Naive thymus-derived CD4-positive, alpha-beta T cell (primary cell): ENCODE data around the gene GRB10. TPM values are rescaled to one million over a fixed set of nuclear protein-coding genes. Genes with fewer than 3 reads are reported as not detected.

Experiments used
- ATAC-seq: fragments of 150-1000 bp; cut with Tn5 transposase; 2 replicates; pipeline ENCODE4 v1.10.0; 2021; ENCODE audit warnings: mild to moderate bottlenecking, moderate library complexity
- CTCF ChIA-PET: fragments of 350-600 bp; sonication (Branson Sonifier 250); formaldehyde crosslinking; loops from one replicate; lab custom pipeline; 2021; ENCODE audit warnings: antibody characterized with exemption; lab: Charles Lee
- POLR2A ChIA-PET: fragments of 350-600 bp; sonication (Branson Sonifier 250); formaldehyde crosslinking; loops from one replicate; lab custom pipeline; 2021; ENCODE audit warnings: antibody characterized with exemption, inconsistent platforms; lab: Charles Lee
- DNase-seq, 9 donors: peaks; one replicate each; pipeline versions ENCODE4 v3.0.0 to v3.0.0-alpha.2; 2020 to 2022; ENCODE audit warnings: mixed read lengths in 1 of 9
- H3K27ac ChIP-seq: one replicate; pipeline ENCODE4 v1.7.0; 2013; ENCODE audit warnings: mild to moderate bottlenecking, low read depth, low read length, moderate library complexity
- H3K27me3 ChIP-seq, 2 donors: one replicate each; pipeline ENCODE4 v1.7.0; 2013; ENCODE audit warnings: low read length in 2 of 2, mild to moderate bottlenecking in 2 of 2, moderate library complexity in 2 of 2; ENCODE audit not compliant: control insufficient read depth in 2 of 2, insufficient read depth in 2 of 2
- H3K36me3 ChIP-seq, 3 experiments: 1 replicate in 2 of 3; 2 replicates in 1 of 3; pipeline ENCODE4 v1.7.0; 2013; ENCODE audit warnings: low read length in 3 of 3, mild to moderate bottlenecking in 3 of 3, moderate library complexity in 1 of 3; ENCODE audit not compliant: insufficient read depth in 3 of 3, control insufficient read depth in 2 of 3
- H3K4me1 ChIP-seq, 2 donors: one replicate each; pipeline ENCODE4 v1.7.0; 2013; ENCODE audit warnings: low read length in 2 of 2, mild to moderate bottlenecking in 2 of 2, moderate library complexity in 1 of 2; ENCODE audit not compliant: control insufficient read depth in 2 of 2, insufficient read depth in 2 of 2
- H3K4me3 ChIP-seq: 2 replicates; pipeline ENCODE4 v1.7.0; 2013; ENCODE audit warnings: mild to moderate bottlenecking, low read length
- H3K9me3 ChIP-seq, 3 experiments: 1 replicate in 2 of 3; 2 replicates in 1 of 3; pipeline ENCODE4 v1.7.0; 2013; ENCODE audit warnings: low read length in 3 of 3; ENCODE audit not compliant: control insufficient read depth in 2 of 3
- H3K27ac Mint-ChIP-seq, 9 donors: one replicate each; pipeline ENCODE4 v1.8.0; 2020 to 2022; ENCODE audit warnings: mixed read lengths in 9 of 9, mild to moderate bottlenecking in 8 of 9, moderate library complexity in 5 of 9, inconsistent platforms in 2 of 9
- H3K27me3 Mint-ChIP-seq, 5 donors: one replicate each; pipeline ENCODE4 v1.8.0; 2021 to 2022; ENCODE audit warnings: mixed read lengths in 5 of 5, mild to moderate bottlenecking in 1 of 5
- H3K36me3 Mint-ChIP-seq, 5 donors: one replicate each; pipeline ENCODE4 v1.8.0; 2020 to 2022; ENCODE audit warnings: mixed read lengths in 5 of 5, mild to moderate bottlenecking in 3 of 5, inconsistent platforms in 1 of 5
- H3K4me1 Mint-ChIP-seq, 7 donors: one replicate each; pipeline ENCODE4 v1.8.0; 2020 to 2022; ENCODE audit warnings: mixed read lengths in 7 of 7, mild to moderate bottlenecking in 3 of 7, inconsistent platforms in 1 of 7
- H3K4me3 Mint-ChIP-seq, 10 donors: one replicate each; pipeline ENCODE4 v1.8.0; 2020 to 2022; ENCODE audit warnings: mild to moderate bottlenecking in 10 of 10, mixed read lengths in 10 of 10, moderate library complexity in 6 of 10, inconsistent platforms in 2 of 10
- H3K9me3 Mint-ChIP-seq, 11 donors: one replicate each; pipeline ENCODE4 v1.8.0; 2020 to 2022; ENCODE audit warnings: mixed read lengths in 11 of 11, mild to moderate bottlenecking in 4 of 11, inconsistent platforms in 1 of 11, moderate library complexity in 1 of 11
- intact Hi-C, 2 donors: fragments of 100-400 bp; cut with micrococcal nuclease; formaldehyde crosslinking; loops; one replicate each; pipeline ENCODE4 v1.15.1; 2023
- polyA plus RNA-seq, 2 donors: library from polyadenylated mRNA; unstranded; fragments of 300-500 nt; fragmentation: Illumina TruSeq; gene quantifications; one replicate each; pipeline ENCODE4 v1.2.3, GENCODE V29; 2021
- total RNA-seq, 6 experiments: library from RNA in 5 of 6; stranded (reverse) in 5 of 6; gene quantifications; 1 replicate in 5 of 6; 2 replicates in 1 of 6; pipeline ENCODE4 v1.2.3 and lab custom pipeline; 2021 to 2026

GRB10 gene
- total and polyA plus RNA-seq, 7 experiments from 2014 or later = 2.6 to 10.6 (median 6.2) TPM

DNA sequence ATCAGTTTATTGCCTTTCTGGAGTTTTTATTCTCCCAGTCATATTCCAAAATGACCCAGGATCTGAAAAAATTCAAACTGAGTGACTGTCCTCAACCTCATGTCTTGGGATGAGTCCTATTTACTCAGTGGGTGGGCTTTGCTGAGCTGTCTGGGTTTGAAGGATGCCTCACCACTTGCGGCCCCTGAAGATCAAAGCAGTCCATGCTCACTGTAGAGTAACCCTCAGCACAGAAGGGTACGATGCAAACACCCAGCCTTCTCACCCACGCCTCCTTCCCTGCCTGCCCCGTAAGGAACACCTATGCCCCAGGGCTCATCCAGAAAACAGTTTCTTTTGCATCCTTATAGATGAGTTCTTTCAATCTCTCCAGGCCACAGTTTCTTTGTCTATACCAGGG, 42.2 kb upstream of the GRB10 start:
- no peaks in the 10 kb centered on the region for H3K36me3 ChIP-seq
- H3K9me3 ChIP-seq = no peaks in the 10 kb centered on the region
- DNase-seq = no peak
- Mint-ChIP-seq H3K27me3 (peaks cover 0 to 18% (median 0%) of the 10 kb centered on the region in 5 donors), H3K36me3 (peaks cover 0 to under 1% (median 0%) of the 10 kb centered on the region in 5 donors), H3K9me3 (no peaks in the 10 kb centered on the region), H3K4me1 (peaks cover 0 to 19% (median 0%) of the 10 kb centered on the region in 7 donors), H3K27ac (no peak overlapping the region), H3K4me3 (no peak overlapping the region)
- POLR2A ChIA-PET = no interaction called here
- CTCF ChIA-PET = no interaction called here
- intact Hi-C loops = no loop called here
- H3K4me1 ChIP-seq = no peaks in the 10 kb centered on the region
- H3K27ac ChIP-seq = no peak overlapping the region
- no peaks in the 10 kb centered on the region for H3K27me3 ChIP-seq
- H3K4me3 ChIP-seq = no peak overlapping the region
- ATAC-seq = no peak

DNA sequence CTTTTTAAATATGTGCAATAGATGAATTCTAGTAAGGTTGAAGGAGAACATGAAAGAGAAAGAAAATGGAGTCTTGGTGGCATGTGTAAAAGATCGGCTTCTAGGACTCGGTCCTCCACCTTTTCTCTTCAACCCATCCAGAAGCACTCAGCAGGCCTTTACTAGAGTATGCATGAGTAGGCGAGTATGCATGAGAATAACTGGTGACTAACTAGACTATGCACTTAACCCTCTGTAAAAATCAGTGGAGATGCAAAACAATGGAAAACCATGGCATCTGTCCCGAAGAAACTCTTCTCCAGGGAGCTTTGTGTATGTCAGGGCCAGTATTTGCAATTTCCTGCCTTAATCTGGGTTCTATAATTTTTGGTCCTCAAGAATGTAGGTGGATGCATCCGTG, 40.0 kb upstream of the GRB10 start:
- Mint-ChIP-seq H3K9me3 (no peaks in the 10 kb centered on the region), H3K27me3 (peaks cover 0 to 29% (median 0%) of the 10 kb centered on the region in 5 donors), H3K36me3 (no peaks in the 10 kb centered on the region), H3K27ac (no peak overlapping the region), H3K4me3 (no peak overlapping the region), H3K4me1 (peaks cover 0 to 13% (median 0%) of the 10 kb centered on the region in 7 donors)
- ATAC-seq (no peak), DNase-seq (no peak)
- no peaks in the 10 kb centered on the region for H3K36me3 ChIP-seq
- intact Hi-C loops = no loop called here
- ChIA-PET POLR2A (no interaction called here), CTCF (no interaction called here)
- H3K27me3 ChIP-seq = no peaks in the 10 kb centered on the region
- H3K4me3 ChIP-seq = no peak overlapping the region
- no peaks in the 10 kb centered on the region for H3K9me3 ChIP-seq
- H3K4me1 ChIP-seq = no peaks in the 10 kb centered on the region
- H3K27ac ChIP-seq = no peak overlapping the region

DNA sequence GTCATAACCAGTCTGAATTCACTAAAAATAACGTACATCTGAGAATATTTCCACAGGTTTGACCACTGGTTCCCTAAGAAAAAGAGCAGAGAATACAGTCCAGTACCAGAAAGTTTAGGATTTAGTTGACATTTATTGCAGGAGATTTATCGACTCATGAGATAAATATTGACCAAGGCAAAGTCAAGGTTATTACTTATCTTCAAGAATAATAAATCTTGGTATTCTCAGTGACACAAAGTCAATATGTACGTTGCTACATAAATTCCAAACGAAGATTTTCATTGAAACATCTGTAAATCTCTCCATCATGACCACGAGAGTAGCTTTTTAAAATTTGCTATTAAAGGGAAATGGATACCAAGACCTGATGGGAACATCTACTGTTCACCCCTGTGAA, 39.4 kb upstream of the GRB10 start:
- no peak overlapping the region for H3K27ac Mint-ChIP-seq

DNA sequence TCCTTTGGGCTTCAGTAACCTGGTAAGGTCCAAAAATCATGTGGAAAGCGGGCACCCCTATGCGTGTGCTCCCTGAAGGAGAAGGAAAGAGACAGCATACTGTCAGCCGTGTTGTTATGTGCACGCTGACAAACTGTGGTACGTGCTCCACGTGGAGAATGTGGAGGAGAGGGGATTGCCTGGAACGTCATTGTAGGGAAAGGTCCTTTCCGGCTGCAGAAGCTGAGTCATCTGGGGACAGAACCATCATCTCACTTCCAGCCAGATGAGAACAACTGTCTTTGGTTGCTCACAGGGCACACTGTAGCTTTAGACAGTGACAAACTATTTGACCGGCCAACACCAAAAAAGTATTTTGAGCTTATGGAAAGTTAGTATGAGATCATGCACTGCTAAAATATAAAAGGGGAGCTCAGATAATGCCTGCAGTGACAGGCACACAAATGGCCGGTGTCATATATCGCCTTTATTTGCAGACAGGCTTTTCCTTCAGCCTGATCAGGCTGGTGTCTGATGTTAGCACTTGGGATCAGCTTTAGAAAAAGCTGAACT, 38.8 kb upstream of the GRB10 start:
- ATAC-seq (no peak), DNase-seq (no peak)
- intact Hi-C loops = no loop called here
- Mint-ChIP-seq H3K27me3 (peaks cover 0 to 31% (median 4%) of the 10 kb centered on the region in 5 donors), H3K4me1 (peaks cover 0 to 2% (median 0%) of the 10 kb centered on the region in 7 donors), H3K36me3 (no peaks in the 10 kb centered on the region), H3K9me3 (peaks cover 0 to 4% (median 0%) of the 10 kb centered on the region in 11 donors), H3K27ac (no peak overlapping the region), H3K4me3 (no peak overlapping the region)
- Histone ChIP-seq H3K9me3 (no peaks in the 10 kb centered on the region), H3K27me3 (no peaks in the 10 kb centered on the region), H3K4me3 (no peak overlapping the region), H3K36me3 (no peaks in the 10 kb centered on the region), H3K4me1 (no peaks in the 10 kb centered on the region), H3K27ac (no peak overlapping the region)
- ChIA-PET POLR2A (no interaction called here), CTCF (no interaction called here)

More for the DNA sequence above, 39.4 kb upstream of the GRB10 start:
- peaks cover 0 to 29% (median 0%) of the 10 kb centered on the region in 5 donors for H3K27me3 Mint-ChIP-seq
- H3K4me1 Mint-ChIP-seq = peaks cover 0 to 7% (median 0%) of the 10 kb centered on the region in 7 donors
- intact Hi-C loops = no loop called here
- Histone ChIP-seq H3K4me3 (no peak overlapping the region), H3K27me3 (no peaks in the 10 kb centered on the region), H3K27ac (no peak overlapping the region), H3K4me1 (no peaks in the 10 kb centered on the region), H3K9me3 (no peaks in the 10 kb centered on the region), H3K36me3 (no peaks in the 10 kb centered on the region)
- H3K9me3 Mint-ChIP-seq = no peaks in the 10 kb centered on the region
- no peak for ATAC-seq
- H3K4me3 Mint-ChIP-seq = no peak overlapping the region
- POLR2A ChIA-PET = no interaction called here
- CTCF ChIA-PET = no interaction called here
- no peaks in the 10 kb centered on the region for H3K36me3 Mint-ChIP-seq
- no peak for DNase-seq

DNA sequence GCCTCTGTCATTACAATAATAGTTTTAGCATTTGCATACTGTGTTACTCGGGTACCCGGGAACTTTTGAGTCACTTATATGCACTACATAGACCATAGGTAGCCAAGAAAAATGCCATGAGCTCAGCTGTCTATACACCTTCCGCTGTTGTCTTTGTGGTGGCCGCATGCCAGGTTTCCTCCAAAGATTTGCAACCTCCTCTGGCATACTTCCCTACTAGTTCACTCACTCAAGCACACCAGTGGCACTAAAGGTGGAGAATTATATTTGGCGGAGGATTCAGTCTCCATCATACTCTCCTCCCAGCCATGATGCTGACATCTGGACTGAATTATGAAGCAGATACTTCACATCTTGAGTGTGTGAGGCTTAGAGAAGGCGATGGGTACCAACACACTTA, 35.6 kb upstream of the GRB10 start:
- ChIA-PET CTCF (no interaction called here), POLR2A (no interaction called here)
- no peaks in the 10 kb centered on the region for H3K4me1 Mint-ChIP-seq
- H3K27me3 Mint-ChIP-seq = peaks cover 0 to 31% (median 5%) of the 10 kb centered on the region in 5 donors
- ATAC-seq (no peak), DNase-seq (no peak)
- H3K9me3 ChIP-seq = no peaks in the 10 kb centered on the region
- H3K27ac Mint-ChIP-seq = no peak overlapping the region
- H3K27ac ChIP-seq = no peak overlapping the region
- no peaks in the 10 kb centered on the region for H3K36me3 ChIP-seq
- H3K4me1 ChIP-seq = no peaks in the 10 kb centered on the region
- no peaks in the 10 kb centered on the region for H3K27me3 ChIP-seq
- H3K4me3 Mint-ChIP-seq = no peak overlapping the region
- intact Hi-C loops = no loop called here
- H3K4me3 ChIP-seq = no peak overlapping the region
- peaks cover 0 to 4% (median 0%) of the 10 kb centered on the region in 11 donors for H3K9me3 Mint-ChIP-seq
- H3K36me3 Mint-ChIP-seq = no peaks in the 10 kb centered on the region

DNA sequence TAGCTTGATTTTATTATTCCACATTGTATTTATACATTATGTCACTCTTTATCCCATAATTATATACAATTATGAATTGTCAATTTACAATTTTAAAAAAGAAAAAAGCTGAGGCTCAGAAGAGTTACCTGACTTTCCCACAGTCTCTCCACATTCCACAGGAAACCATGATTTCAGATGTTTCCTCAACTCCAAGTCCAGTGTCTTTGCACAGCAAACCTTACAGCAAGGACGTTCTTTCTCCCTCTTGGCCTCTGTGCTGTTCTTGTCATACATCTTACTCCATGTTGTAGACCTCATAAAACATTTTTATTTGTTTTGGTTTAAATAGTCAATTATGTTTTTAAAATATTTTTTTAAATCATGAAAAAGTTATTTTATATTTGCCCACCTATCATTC, 34.9 kb upstream of the GRB10 start:
- no peaks in the 10 kb centered on the region for H3K36me3 ChIP-seq
- no peaks in the 10 kb centered on the region for H3K4me1 Mint-ChIP-seq
- ChIA-PET CTCF (no interaction called here), POLR2A (no interaction called here)
- no peaks in the 10 kb centered on the region for H3K27me3 ChIP-seq
- DNase-seq (no peak), ATAC-seq (no peak)
- no peaks in the 10 kb centered on the region for H3K4me1 ChIP-seq
- no peak overlapping the region for H3K27ac Mint-ChIP-seq
- peaks cover 0 to 4% (median 0%) of the 10 kb centered on the region in 11 donors for H3K9me3 Mint-ChIP-seq
- no peaks in the 10 kb centered on the region for H3K9me3 ChIP-seq
- no peak overlapping the region for H3K4me3 ChIP-seq
- no peak overlapping the region for H3K4me3 Mint-ChIP-seq
- H3K27me3 Mint-ChIP-seq = peaks cover 0 to 33% (median 5%) of the 10 kb centered on the region in 5 donors
- intact Hi-C loops = no loop called here
- H3K27ac ChIP-seq = no peak overlapping the region
- H3K36me3 Mint-ChIP-seq = no peaks in the 10 kb centered on the region

DNA sequence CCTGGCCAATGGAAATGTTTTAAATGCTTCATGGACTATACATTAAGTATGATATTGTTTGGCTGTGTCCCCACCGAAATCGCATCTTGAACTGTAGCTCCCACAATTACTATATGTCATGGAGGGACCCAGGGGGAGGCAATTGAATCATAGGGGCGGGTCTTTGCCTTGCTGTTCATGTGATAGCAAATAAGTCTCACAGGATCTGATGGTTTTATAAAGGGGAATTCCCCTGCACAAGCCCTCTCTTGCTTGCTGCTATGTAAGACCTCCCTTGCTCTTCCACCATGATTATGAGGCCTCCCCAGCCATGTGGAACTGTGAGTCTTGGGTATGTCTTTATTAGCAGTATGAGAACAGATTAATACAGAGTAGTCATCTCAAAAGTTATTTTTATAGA, 32.4 kb upstream of the GRB10 start:
- Mint-ChIP-seq H3K4me1 (peaks cover 0 to 5% (median 0%) of the 10 kb centered on the region in 7 donors), H3K27me3 (peaks cover 0 to 24% (median 5%) of the 10 kb centered on the region in 5 donors), H3K36me3 (no peaks in the 10 kb centered on the region), H3K27ac (no peak overlapping the region), H3K9me3 (peaks cover 0 to 4% (median 0%) of the 10 kb centered on the region in 11 donors), H3K4me3 (no peak overlapping the region)
- POLR2A ChIA-PET = no interaction called here
- intact Hi-C loops = no loop called here
- Histone ChIP-seq H3K27ac (no peak overlapping the region), H3K4me3 (no peak overlapping the region), H3K27me3 (no peaks in the 10 kb centered on the region), H3K4me1 (no peaks in the 10 kb centered on the region), H3K36me3 (no peaks in the 10 kb centered on the region), H3K9me3 (no peaks in the 10 kb centered on the region)
- DNase-seq (no peak), ATAC-seq (no peak)
- CTCF ChIA-PET = no interaction called here
